ENCODE data around the gene CNTNAP2. TPM values are rescaled to one million over a fixed set of nuclear protein-coding genes. Genes with fewer than 3 reads are reported as not detected.

Gene CNTNAP2
- total RNA-seq, 1 donor, result 7.6 TPM

GRCh38 chr7:147207988-147208387 is 1091.4 kb downstream of the CNTNAP2 start:
- Histone ChIP-seq H2AFZ (ENCODE audit: low read length) (no peak overlapping the region), H3K4me1 (ENCODE audit: insufficient read depth, low read length) (no peaks in the 10 kb centered on the region), H3K36me3 (ENCODE audit: insufficient read depth, low read length) (no peaks in the 10 kb centered on the region), H3K27me3 (ENCODE audit: insufficient read depth, low read length) (no peaks in the 10 kb centered on the region), H3K79me2 (ENCODE audit: insufficient read depth, low read length) (no peaks in the 10 kb centered on the region), H3K4me2 (ENCODE audit: insufficient read depth, low read length) (no peak overlapping the region), H3K9me3 (ENCODE audit: low read depth, low read length) (no peaks in the 10 kb centered on the region), H3K4me3 (ENCODE audit: insufficient read depth, low read length) (no peak overlapping the region), H3K27ac (ENCODE audit: low read depth, low read length) (no peak overlapping the region), H4K20me1 (ENCODE audit: insufficient read depth, low read length) (no peaks in the 10 kb centered on the region)
- no peak for DNase-seq (ENCODE audit: insufficient read length, low spot score, missing footprints)
- TF ChIP-seq, protein P1, sequence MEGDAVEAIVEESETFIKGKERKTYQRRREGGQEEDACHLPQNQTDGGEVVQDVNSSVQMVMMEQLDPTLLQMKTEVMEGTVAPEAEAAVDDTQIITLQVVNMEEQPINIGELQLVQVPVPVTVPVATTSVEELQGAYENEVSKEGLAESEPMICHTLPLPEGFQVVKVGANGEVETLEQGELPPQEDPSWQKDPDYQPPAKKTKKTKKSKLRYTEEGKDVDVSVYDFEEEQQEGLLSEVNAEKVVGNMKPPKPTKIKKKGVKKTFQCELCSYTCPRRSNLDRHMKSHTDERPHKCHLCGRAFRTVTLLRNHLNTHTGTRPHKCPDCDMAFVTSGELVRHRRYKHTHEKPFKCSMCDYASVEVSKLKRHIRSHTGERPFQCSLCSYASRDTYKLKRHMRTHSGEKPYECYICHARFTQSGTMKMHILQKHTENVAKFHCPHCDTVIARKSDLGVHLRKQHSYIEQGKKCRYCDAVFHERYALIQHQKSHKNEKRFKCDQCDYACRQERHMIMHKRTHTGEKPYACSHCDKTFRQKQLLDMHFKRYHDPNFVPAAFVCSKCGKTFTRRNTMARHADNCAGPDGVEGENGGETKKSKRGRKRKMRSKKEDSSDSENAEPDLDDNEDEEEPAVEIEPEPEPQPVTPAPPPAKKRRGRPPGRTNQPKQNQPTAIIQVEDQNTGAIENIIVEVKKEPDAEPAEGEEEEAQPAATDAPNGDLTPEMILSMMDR (IDR thresholded peaks at IDR 0.05; ENCODE audit: extremely low read depth, low read depth, low read length), result no peak

- DNase-seq (ENCODE audit: insufficient read length, low spot score, missing footprints), result no peak
- TF ChIP-seq, protein P1 (IDR thresholded peaks at IDR 0.05; ENCODE audit: extremely low read depth, low read depth, low read length), result no peak
- Histone ChIP-seq H3K36me3 (ENCODE audit: insufficient read depth, low read length) (no peaks in the 10 kb centered on the region), H3K9me3 (ENCODE audit: low read depth, low read length) (no peaks in the 10 kb centered on the region), H3K4me1 (ENCODE audit: insufficient read depth, low read length) (no peaks in the 10 kb centered on the region), H4K20me1 (ENCODE audit: insufficient read depth, low read length) (no peaks in the 10 kb centered on the region), H3K27me3 (ENCODE audit: insufficient read depth, low read length) (no peaks in the 10 kb centered on the region), H3K4me3 (ENCODE audit: insufficient read depth, low read length) (no peak overlapping the region), H3K4me2 (ENCODE audit: insufficient read depth, low read length) (no peak overlapping the region), H3K79me2 (ENCODE audit: insufficient read depth, low read length) (no peaks in the 10 kb centered on the region), H2AFZ (ENCODE audit: low read length) (no peak overlapping the region), H3K27ac (ENCODE audit: low read depth, low read length) (no peak overlapping the region)
Observed at GRCh38 chr7:147231275-147231674, 1114.7 kb downstream of the CNTNAP2 start.

- DNase-seq (ENCODE audit: insufficient read length, low spot score, missing footprints), result no peak
- Histone ChIP-seq H3K4me2 (ENCODE audit: insufficient read depth, low read length) (no peak overlapping the region), H4K20me1 (ENCODE audit: insufficient read depth, low read length) (no peaks in the 10 kb centered on the region), H2AFZ (ENCODE audit: low read length) (no peak overlapping the region), H3K4me1 (ENCODE audit: insufficient read depth, low read length) (no peaks in the 10 kb centered on the region), H3K4me3 (ENCODE audit: insufficient read depth, low read length) (no peak overlapping the region), H3K27me3 (ENCODE audit: insufficient read depth, low read length) (no peaks in the 10 kb centered on the region), H3K9me3 (ENCODE audit: low read depth, low read length) (no peaks in the 10 kb centered on the region), H3K79me2 (ENCODE audit: insufficient read depth, low read length) (no peaks in the 10 kb centered on the region), H3K36me3 (ENCODE audit: insufficient read depth, low read length) (no peaks in the 10 kb centered on the region), H3K27ac (ENCODE audit: low read depth, low read length) (no peak overlapping the region)
- TF ChIP-seq, protein P1 (IDR thresholded peaks at IDR 0.05; ENCODE audit: extremely low read depth, low read depth, low read length), result no peak
Observed at GRCh38 chr7:147235645-147236382, 1119.2 kb downstream of the CNTNAP2 start.

- no peak for DNase-seq (ENCODE audit: insufficient read length, low spot score, missing footprints)
- no peaks in the 10 kb centered on the region for H4K20me1 ChIP-seq (ENCODE audit: insufficient read depth, low read length)
- TF ChIP-seq, protein P1 (IDR thresholded peaks at IDR 0.05; ENCODE audit: extremely low read depth, low read depth, low read length), result no peak
- H3K36me3 ChIP-seq (ENCODE audit: insufficient read depth, low read length), result no peaks in the 10 kb centered on the region
- no peaks in the 10 kb centered on the region for H3K9me3 ChIP-seq (ENCODE audit: low read depth, low read length)
- H3K27ac ChIP-seq (ENCODE audit: low read depth, low read length), result no peak overlapping the region
- H3K4me1 ChIP-seq (ENCODE audit: insufficient read depth, low read length), result no peaks in the 10 kb centered on the region
- no peak overlapping the region for H3K4me3 ChIP-seq (ENCODE audit: insufficient read depth, low read length)
- H2AFZ ChIP-seq (ENCODE audit: low read length), result no peak overlapping the region
- no peaks in the 10 kb centered on the region for H3K79me2 ChIP-seq (ENCODE audit: insufficient read depth, low read length)
- no peaks in the 10 kb centered on the region for H3K27me3 ChIP-seq (ENCODE audit: insufficient read depth, low read length)
- no peak overlapping the region for H3K4me2 ChIP-seq (ENCODE audit: insufficient read depth, low read length)
Observed at GRCh38 chr7:147240468-147240867, 1123.9 kb downstream of the CNTNAP2 start.
